H9 (cell line): ENCODE results near the gene WDPCP. TPM values are rescaled to one million over a fixed set of nuclear protein-coding genes. Genes with fewer than 3 reads are reported as not detected.

Experiments
- DNase-seq: peaks from one replicate; pipeline ENCODE4 v3.0.0-alpha.2; 2017
- H2AFZ ChIP-seq: one replicate; pipeline ENCODE4 v1.6.1; 2013; ENCODE audit warnings: mild to moderate bottlenecking, low read length, control low read depth, moderate library complexity
- H2AK5ac ChIP-seq: 2 replicates; pipeline ENCODE4 v1.6.1; 2013; ENCODE audit warnings: low read length, control low read depth, mixed read lengths; ENCODE audit not compliant: insufficient read length
- H2BK120ac ChIP-seq: one replicate; pipeline ENCODE4 v1.6.1; 2013; ENCODE audit warnings: low read depth, mild to moderate bottlenecking, low read length, control low read depth, inconsistent platforms; ENCODE audit not compliant: poor library complexity, severe bottlenecking
- H2BK12ac ChIP-seq: 2 replicates; pipeline ENCODE4 v1.6.1; 2013; ENCODE audit warnings: low read length, control low read depth, mixed read lengths, low read depth; ENCODE audit not compliant: insufficient read length
- H2BK15ac ChIP-seq: 2 replicates; pipeline ENCODE4 v1.6.1; 2013; ENCODE audit warnings: low read depth, low read length, control low read depth
- H2BK20ac ChIP-seq: one replicate; pipeline ENCODE4 v1.6.1; 2013; ENCODE audit warnings: low read depth, mild to moderate bottlenecking, low read length, control low read depth, inconsistent platforms; ENCODE audit not compliant: poor library complexity, severe bottlenecking
- H2BK5ac ChIP-seq: 2 replicates; pipeline ENCODE4 v1.6.1; 2013; ENCODE audit warnings: low read length, control low read depth, mixed read lengths; ENCODE audit not compliant: insufficient read length
- H3K14ac ChIP-seq: 2 replicates; pipeline ENCODE4 v1.6.1; 2013; ENCODE audit warnings: low read length, control low read depth; ENCODE audit not compliant: insufficient read depth
- H3K18ac ChIP-seq: 2 replicates; pipeline ENCODE4 v1.6.1; 2013; ENCODE audit warnings: low read depth, mild to moderate bottlenecking, mixed read lengths, low read length, control low read depth; ENCODE audit not compliant: insufficient read length
- H3K23ac ChIP-seq: 2 replicates; pipeline ENCODE4 v1.6.1; 2013; ENCODE audit warnings: low read length, control low read depth, mixed read lengths, low read depth; ENCODE audit not compliant: insufficient read length
- H3K23me2 ChIP-seq: 2 replicates; pipeline ENCODE4 v1.6.1; 2013; ENCODE audit warnings: low read depth, mild to moderate bottlenecking, mixed read lengths, low read length, control low read depth; ENCODE audit not compliant: insufficient read length, poor library complexity, severe bottlenecking
- H3K27ac ChIP-seq: 2 replicates; pipeline ENCODE4 v1.5.1; 2013; ENCODE audit warnings: low read length, control low read depth, mixed read lengths, low read depth; ENCODE audit not compliant: insufficient read length
- H3K27me3 ChIP-seq: 2 replicates; pipeline ENCODE4 v1.6.1; 2013; ENCODE audit warnings: low read length, control low read depth, inconsistent platforms; ENCODE audit not compliant: insufficient read depth
- H3K4ac ChIP-seq: 2 replicates; pipeline ENCODE4 v1.6.1; 2013; ENCODE audit warnings: low read depth, mild to moderate bottlenecking, control low read depth, inconsistent platforms, low read length, moderate library complexity
- H3K4me1 ChIP-seq: 2 replicates; pipeline ENCODE4 v1.6.1; 2013; ENCODE audit warnings: low read length, control low read depth, inconsistent platforms; ENCODE audit not compliant: insufficient read depth
- H3K4me2 ChIP-seq: 2 replicates; pipeline ENCODE4 v1.6.1; 2013; ENCODE audit warnings: low read length, control low read depth, mixed read lengths; ENCODE audit not compliant: insufficient read length, insufficient read depth
- H3K56ac ChIP-seq: 2 replicates; pipeline ENCODE4 v1.6.1; 2013; ENCODE audit warnings: low read depth, mild to moderate bottlenecking, mixed read lengths, low read length, control low read depth; ENCODE audit not compliant: insufficient read length
- H3K79me1 ChIP-seq: 2 replicates; pipeline ENCODE4 v1.6.1; 2013; ENCODE audit warnings: low read depth, mild to moderate bottlenecking, moderate library complexity, low read length, control low read depth, inconsistent platforms; ENCODE audit not compliant: insufficient read depth, poor library complexity, severe bottlenecking
- H3K79me2 ChIP-seq: 2 replicates; pipeline ENCODE4 v1.6.1; 2013; ENCODE audit warnings: low read length, control low read depth, inconsistent platforms; ENCODE audit not compliant: insufficient read depth
- H3K9ac ChIP-seq: 2 replicates; pipeline ENCODE4 v1.6.1; 2013; ENCODE audit warnings: low read length, control low read depth, mixed read lengths; ENCODE audit not compliant: insufficient read length; ENCODE audit errors: extremely low read depth
- H3K9me3 ChIP-seq: one replicate; pipeline ENCODE4 v1.6.1; 2013; ENCODE audit warnings: low read depth, low read length, inconsistent platforms; ENCODE audit not compliant: control insufficient read depth
- H3T11ph ChIP-seq: one replicate; pipeline ENCODE4 v1.6.1; 2013; ENCODE audit warnings: mild to moderate bottlenecking, low read length, control low read depth, inconsistent platforms
- H4K20me1 ChIP-seq: one replicate; pipeline ENCODE4 v1.6.1; 2013; ENCODE audit not compliant: control insufficient read depth, insufficient read length, insufficient read depth
- H4K5ac ChIP-seq: 2 replicates; pipeline ENCODE4 v1.6.1; 2013; ENCODE audit warnings: low read depth, mild to moderate bottlenecking, mixed read lengths, low read length, control low read depth; ENCODE audit not compliant: insufficient read length
- H4K8ac ChIP-seq: replicated peaks from 2 replicates; pipeline ENCODE4 v1.6.1; 2013; ENCODE audit warnings: low read length, control low read depth, mixed read lengths, low read depth; ENCODE audit not compliant: insufficient read length
- H4K91ac ChIP-seq: 2 replicates; pipeline ENCODE4 v1.6.1; 2013; ENCODE audit warnings: low read depth, mild to moderate bottlenecking, moderate library complexity, mixed read lengths, low read length, control low read depth; ENCODE audit not compliant: insufficient read length
- H3K27ac Mint-ChIP-seq, 3 experiments: 2 replicates in 2 of 3; 3 replicates in 1 of 3; pipeline ENCODE4 v1.8.0; 2020 to 2021; ENCODE audit warnings: mixed read lengths in 3 of 3, mild to moderate bottlenecking in 1 of 3, moderate library complexity in 1 of 3
- H3K27me3 Mint-ChIP-seq: 2 replicates; pipeline ENCODE4 v1.8.0; 2021; ENCODE audit warnings: low read depth, mild to moderate bottlenecking, moderate library complexity, mixed read lengths
- H3K36me3 Mint-ChIP-seq, 3 experiments: 2 replicates in 2 of 3; 3 replicates in 1 of 3; pipeline ENCODE4 v1.8.0; 2020 to 2021; ENCODE audit warnings: low read depth in 3 of 3, mixed read lengths in 3 of 3; ENCODE audit not compliant: insufficient read depth in 1 of 3
- H3K4me1 Mint-ChIP-seq, 2 experiments: 2 replicates each; pipeline ENCODE4 v1.8.0; 2020; ENCODE audit warnings: mixed read lengths in 2 of 2
- H3K4me3 Mint-ChIP-seq, 2 experiments: 2 replicates in 1 of 2; 3 replicates in 1 of 2; pipeline ENCODE4 v1.8.0; 2020 to 2021; ENCODE audit warnings: mild to moderate bottlenecking in 2 of 2, mixed read lengths in 2 of 2, moderate library complexity in 1 of 2
- H3K9me3 Mint-ChIP-seq, 2 experiments: 2 replicates in 1 of 2; 3 replicates in 1 of 2; pipeline ENCODE4 v1.8.0; 2020; ENCODE audit warnings: mild to moderate bottlenecking in 2 of 2, mixed read lengths in 2 of 2, moderate library complexity in 1 of 2
- CTCF ChIP-seq: fragments of 200-600 bp; sonication (generic); conservative IDR thresholded peaks from 3 replicates; pipeline ENCODE4 v1.8.0; 2021; ENCODE audit warnings: antibody characterized with exemption, mild to moderate bottlenecking
- WGBS: extraction: QIAGEN DNeasy Blood & Tissue Kit; methylation state at CpG from one replicate; pipeline ENCODE4 v1.1.7; 2013; ENCODE audit warnings: missing lambda C conversion rate, low lambda C conversion rate, mixed read lengths; ENCODE audit not compliant: insufficient read length; ENCODE audit errors: extremely low coverage; 5-methylcytosine and 5-hydroxymethylcytosine counted together
- total RNA-seq: library from RNA; stranded (reverse); gene quantifications from 2 replicates; pipeline ENCODE4 v1.2.1, GENCODE V29; 2021

Gene WDPCP
- total RNA-seq, 1 experiment from 2014 or later = 22.4 TPM

GRCh38 chr2:63590626-63591408 lies 2.5 kb upstream of the WDPCP start:
- Histone ChIP-seq H3K79me1 (peaks cover 3% of the 10 kb centered on the region), H3K4ac (no peak overlapping the region), H3K23ac (no peak overlapping the region), H2BK15ac (no peak overlapping the region), H4K8ac (no peak overlapping the region), H4K5ac (no peak overlapping the region), H4K91ac (no peak overlapping the region), H4K20me1 (no peaks in the 10 kb centered on the region), H3K79me2 (peaks cover 26% of the 10 kb centered on the region; the same call in 1 of the 2 replicates), H3K23me2 (peaks cover 19% of the 10 kb centered on the region), H2BK20ac (no peak overlapping the region), H3K9me3 (no peaks in the 10 kb centered on the region), H2BK12ac (no peak overlapping the region), H2AK5ac (no peak overlapping the region), H3K27ac (no peak overlapping the region), H2BK5ac (no peak overlapping the region), H3K56ac (no peak overlapping the region), H3K4me1 (peaks cover 5% of the 10 kb centered on the region; the same call in 1 of the 2 replicates), H2BK120ac (no peak overlapping the region), H3T11ph (no peak overlapping the region), H2AFZ (no peak overlapping the region), H3K4me2 (peak overlapping the region; percentile 6), H3K9ac (no peak overlapping the region), H3K14ac (no peak overlapping the region), H3K18ac (no peak overlapping the region), H3K27me3 (no peaks in the 10 kb centered on the region)
- no peak for TF ChIP-seq CTCF
- DNase-seq = no peak
- H3K36me3 Mint-ChIP-seq = peaks cover 18 to 38% (median 38%) of the 10 kb centered on the region in 3 experiments; a peak in 6 of 7 replicates
- no CpG with 5 or more reads among the region's 3 CpGs for WGBS
- no peaks in the 10 kb centered on the region for H3K9me3 Mint-ChIP-seq
- peak overlapping the region in 2 of 3 experiments; percentile 40 to 43; a peak in 3 of 7 replicates for H3K27ac Mint-ChIP-seq
- peak overlapping the region; percentile 99 for H3K4me3 Mint-ChIP-seq
- H3K27me3 Mint-ChIP-seq = no peaks in the 10 kb centered on the region
- H3K4me1 Mint-ChIP-seq = peaks cover 56 to 65% of the 10 kb centered on the region in 2 experiments
